NCI-H2171 treated with DMSO at 0.1 percent for 48 hours (cell line): ENCODE data around the gene KMT2D.
A peak's percentile ranks its signal among the peaks of the same experiment; 100 is the strongest.

Experiments
- DNase-seq: peaks from one replicate; lab custom pipeline; 2025; lab: John Stamatoyannopoulos, UW

KMT2D gene, protein sequence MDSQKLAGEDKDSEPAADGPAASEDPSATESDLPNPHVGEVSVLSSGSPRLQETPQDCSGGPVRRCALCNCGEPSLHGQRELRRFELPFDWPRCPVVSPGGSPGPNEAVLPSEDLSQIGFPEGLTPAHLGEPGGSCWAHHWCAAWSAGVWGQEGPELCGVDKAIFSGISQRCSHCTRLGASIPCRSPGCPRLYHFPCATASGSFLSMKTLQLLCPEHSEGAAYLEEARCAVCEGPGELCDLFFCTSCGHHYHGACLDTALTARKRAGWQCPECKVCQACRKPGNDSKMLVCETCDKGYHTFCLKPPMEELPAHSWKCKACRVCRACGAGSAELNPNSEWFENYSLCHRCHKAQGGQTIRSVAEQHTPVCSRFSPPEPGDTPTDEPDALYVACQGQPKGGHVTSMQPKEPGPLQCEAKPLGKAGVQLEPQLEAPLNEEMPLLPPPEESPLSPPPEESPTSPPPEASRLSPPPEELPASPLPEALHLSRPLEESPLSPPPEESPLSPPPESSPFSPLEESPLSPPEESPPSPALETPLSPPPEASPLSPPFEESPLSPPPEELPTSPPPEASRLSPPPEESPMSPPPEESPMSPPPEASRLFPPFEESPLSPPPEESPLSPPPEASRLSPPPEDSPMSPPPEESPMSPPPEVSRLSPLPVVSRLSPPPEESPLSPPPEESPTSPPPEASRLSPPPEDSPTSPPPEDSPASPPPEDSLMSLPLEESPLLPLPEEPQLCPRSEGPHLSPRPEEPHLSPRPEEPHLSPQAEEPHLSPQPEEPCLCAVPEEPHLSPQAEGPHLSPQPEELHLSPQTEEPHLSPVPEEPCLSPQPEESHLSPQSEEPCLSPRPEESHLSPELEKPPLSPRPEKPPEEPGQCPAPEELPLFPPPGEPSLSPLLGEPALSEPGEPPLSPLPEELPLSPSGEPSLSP (N-terminal part only)

DNA sequence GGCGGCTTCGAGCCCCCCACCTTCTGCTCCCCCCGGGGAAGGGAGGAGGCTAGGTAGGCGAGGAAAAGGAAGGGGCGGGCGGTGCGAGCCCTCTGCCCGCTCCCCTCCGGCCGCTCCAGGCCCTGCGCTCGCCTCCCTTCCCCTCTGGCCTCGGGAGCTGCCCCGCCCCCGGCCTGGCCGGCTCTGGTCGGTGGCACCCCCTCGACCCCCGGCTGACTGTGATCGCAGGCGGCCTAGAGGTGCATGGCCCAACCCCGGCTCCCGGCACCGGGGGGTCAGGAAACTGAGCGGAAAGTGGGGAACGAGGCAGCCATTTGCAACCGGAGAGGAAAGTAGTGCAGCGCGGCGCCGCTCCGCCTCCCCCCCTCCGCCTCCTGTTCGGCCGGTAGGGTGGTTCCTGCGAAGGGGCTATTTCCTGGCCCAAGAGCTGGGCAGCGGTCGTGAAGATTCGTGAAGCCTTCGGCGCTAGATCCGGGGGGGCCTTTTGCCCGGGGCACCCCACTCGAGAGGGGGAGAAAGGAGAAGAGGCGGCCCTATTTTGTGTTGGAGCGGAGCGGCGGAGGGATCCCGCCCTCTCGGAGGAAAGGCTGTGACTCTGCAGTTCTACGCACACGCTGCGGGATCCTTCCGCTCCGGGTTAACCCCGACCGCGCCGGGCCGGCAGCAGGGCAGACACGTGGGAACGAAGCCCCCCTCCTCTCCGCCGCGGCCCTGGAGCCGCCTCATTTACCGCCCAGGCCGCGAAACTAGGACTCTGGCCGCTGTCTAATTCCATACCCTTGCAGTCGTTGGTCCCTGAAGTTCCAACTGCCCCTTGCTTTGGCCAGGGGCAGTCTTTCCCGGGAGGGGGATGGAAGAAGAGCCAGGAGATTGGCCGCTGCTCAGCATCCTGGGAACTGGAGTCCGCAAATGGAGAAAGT, at the start of gene KMT2D:
TSS of gene KMT2D (minus strand) at position 558 of the 920 bp plus-strand sequence. CDS start 5,470 bp downstream, outside the sequence.
- peak; percentile 92 for DNase-seq

DNA sequence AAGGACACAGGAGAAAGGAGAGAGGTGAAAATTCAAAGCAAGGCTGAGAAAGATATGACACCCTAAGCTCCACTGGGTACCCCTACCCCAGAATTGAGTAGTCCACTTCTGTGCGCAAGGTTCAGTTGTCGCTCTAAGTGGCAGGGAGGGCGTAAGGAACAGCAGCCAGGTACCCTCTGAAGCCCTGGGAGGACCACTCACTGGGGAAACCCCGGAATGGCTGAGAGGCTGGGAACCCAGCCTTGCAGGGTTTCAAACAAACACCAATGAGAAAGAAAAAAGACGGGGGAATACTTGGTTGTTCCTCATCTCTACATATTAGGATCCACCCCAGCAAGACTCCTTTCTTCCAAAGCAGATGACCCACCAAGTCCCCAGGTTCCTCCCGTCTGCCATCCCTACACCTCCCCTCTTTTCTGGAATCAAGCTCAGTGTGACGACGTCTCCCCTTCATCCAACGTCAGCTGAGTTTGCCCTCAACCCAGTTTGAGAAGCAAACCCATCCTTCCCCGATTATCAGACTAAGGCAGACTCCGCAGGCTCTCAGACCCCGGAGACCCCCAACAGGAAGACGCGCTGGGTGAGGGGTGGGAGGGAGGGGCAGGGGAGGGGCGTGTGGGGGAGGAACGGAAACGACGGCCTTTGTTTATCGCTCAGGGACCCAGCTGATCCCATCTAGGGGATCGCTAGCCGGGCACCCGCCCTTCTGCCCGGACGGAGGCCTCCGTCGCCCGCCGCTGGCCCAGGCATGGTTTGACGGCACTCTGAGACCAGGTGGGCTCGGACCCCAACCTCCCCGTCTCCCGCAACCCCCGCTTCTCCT, 49.3 kb upstream of the KMT2D start:
- DNase-seq = peak; percentile 14

DNA sequence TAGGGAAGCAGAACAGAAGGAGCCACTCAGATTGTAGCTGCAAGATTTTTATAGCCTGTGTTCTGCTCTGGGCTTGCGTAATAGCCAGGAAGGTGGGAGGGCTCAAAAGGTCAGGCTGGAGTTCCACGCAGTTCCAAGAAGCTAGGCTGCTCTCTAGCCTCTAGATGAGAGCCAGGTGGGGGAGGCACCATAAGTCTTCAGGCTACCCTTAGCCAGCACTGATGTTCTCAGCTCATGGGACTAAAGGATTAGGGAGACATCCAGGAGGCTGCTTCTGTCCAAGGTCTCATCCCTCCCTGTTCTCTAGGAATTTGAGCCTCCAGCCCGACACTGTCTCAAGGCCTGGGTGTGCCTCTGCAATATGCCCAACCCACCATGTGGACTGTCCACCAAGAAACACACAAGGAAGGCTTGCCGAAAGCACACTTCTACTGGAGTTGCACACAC, 48.4 kb upstream of the KMT2D start:
- no peak for DNase-seq

DNA sequence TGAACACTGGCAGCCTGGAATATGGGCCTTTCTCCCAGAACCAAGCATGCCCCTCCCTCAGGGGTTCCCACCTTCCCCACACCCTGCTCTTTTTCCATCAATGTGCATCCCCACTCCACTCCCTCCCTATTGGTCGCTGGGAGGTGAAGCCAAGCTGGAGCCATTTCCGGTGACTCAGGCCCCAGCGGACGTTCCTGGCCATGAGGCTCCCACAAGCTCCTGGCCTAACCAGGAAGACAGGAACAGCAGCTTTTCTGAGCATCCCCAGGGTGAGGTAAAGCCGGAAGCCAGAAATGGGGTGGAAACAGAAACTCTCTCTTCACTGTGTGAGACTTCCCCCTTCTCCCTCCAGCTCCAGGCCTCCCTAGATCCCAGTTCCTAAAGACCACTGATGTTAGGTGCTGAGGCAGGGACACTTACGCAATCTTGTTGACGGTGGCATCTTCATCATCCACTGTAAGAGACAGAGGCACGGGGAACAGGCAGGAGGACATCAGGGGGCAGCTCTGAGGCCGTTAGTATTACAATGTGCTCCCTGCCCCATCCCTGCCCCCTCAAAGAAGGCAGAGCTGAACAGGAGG, 45.0 kb upstream of the KMT2D start:
- no peak for DNase-seq

DNA sequence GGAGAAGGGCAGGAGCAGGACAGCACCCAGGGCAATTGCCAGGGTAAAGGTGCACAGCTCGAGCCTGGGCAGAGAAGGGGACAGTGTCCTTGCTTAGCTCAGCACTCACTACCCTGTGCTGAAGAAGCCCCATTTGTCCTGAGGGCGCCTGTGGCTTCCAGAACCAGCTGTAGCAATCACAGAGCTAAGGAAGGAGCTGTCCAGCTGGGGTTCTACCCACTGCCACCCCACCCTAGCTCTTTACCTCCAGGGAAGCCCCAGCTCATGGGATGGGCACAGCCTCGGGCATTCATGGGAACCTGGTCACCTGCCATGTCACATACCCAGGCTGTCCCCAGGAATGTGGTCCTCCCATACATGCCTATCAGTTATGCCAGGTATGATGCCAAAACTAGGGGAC, 44.2 kb upstream of the KMT2D start:
- no peak for DNase-seq

DNA sequence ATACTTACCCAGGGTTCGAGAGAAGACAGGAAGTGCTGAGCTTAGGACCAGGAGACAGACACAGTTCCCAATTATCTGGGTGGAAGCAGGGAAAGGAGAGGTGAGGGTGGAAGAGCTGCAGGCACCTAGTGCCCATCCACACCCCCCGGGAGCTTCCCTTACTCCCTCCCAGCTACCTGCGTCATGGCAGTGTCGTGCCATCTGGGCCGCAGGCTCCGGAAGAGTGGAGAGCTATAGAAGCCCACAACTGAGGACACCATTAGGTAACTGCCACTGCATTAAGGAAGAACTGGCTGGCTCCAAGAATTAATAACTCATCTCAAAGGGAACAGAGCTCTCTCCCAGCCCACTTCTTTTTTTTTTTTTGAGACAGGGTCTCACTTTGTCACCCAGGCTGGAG, 39.8 kb upstream of the KMT2D start:
- no peak for DNase-seq

DNA sequence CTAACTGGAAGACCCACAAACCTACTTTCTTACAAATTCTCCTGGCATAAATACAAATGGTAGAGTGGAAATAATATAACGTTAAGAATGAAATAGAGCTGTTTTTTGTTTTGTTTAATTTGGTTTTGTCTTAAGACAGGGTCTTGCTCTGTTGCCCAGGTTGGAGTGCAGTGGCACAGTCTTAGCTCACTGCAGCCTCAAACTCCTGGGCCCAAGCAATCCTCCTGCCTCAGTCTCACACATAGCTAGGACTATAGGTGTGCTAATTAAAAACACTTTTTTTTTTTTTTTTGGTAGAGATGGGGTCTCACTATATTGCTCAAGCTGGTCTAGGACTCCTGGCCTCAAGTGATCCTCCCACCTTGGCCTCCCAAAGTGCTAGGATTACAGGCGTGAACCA, 38.1 kb upstream of the KMT2D start:
- DNase-seq = no peak

DNA sequence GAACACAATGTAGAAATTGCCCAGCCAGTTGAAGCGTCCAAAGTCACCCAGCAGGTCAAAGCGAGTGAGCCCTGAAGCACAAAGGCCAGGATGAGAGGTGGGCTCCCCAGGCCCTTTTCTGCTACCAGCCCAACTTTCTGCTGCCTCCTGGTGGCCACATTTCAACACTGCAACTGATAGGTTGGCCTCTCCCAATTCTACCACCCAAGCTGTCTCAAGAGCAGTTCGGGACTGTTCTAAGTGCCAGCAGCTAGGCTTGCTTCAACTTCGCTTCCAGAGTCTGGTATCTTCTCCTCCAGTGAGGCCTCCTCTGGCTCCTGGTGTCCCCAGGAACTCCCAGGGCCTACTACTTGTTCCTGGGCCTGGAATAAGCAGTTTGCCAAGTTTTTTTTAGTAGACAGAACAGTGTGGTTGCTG, 37.4 kb upstream of the KMT2D start:
- DNase-seq = peak; percentile 15

DNA sequence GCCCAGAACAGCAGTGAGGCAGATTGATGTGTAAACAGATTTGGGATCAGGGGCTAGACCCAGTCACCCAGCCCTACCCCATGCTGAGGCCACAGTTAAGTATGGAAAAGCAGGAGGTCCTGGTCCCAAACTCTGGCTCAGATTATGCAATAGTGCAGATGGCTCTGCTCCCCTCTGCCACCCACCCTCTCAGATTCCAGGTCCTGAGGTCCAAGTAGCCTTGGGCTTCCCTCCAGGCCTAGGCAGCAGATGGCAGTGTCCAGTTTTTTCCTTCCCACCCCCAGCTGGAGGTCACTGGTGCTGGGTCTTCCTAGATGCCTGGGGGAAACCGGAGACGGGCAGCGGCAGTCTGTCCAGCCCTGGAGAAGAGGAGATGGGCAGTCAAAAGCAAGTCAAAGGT, 36.8 kb upstream of the KMT2D start:
- DNase-seq = no peak

DNA sequence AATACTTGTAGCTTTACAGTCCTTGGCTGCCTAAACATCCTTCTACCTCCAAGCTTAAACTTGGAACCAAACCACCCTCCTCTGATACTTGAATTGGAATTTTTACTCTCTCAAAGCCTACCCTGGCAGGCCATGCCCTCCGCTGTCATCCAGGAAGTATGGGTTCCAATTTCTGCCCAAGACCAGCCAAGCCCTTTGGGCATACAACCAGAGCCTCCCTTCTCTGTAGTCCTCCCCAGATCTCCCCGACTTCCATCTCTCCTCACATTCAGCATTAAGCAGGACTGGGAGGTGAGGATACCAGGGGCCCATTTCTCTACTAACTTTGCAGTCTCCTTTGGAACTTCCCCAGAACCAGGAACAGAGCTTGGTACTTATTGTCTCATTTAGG, 34.4 kb upstream of the KMT2D start:
- no peak for DNase-seq

DNA sequence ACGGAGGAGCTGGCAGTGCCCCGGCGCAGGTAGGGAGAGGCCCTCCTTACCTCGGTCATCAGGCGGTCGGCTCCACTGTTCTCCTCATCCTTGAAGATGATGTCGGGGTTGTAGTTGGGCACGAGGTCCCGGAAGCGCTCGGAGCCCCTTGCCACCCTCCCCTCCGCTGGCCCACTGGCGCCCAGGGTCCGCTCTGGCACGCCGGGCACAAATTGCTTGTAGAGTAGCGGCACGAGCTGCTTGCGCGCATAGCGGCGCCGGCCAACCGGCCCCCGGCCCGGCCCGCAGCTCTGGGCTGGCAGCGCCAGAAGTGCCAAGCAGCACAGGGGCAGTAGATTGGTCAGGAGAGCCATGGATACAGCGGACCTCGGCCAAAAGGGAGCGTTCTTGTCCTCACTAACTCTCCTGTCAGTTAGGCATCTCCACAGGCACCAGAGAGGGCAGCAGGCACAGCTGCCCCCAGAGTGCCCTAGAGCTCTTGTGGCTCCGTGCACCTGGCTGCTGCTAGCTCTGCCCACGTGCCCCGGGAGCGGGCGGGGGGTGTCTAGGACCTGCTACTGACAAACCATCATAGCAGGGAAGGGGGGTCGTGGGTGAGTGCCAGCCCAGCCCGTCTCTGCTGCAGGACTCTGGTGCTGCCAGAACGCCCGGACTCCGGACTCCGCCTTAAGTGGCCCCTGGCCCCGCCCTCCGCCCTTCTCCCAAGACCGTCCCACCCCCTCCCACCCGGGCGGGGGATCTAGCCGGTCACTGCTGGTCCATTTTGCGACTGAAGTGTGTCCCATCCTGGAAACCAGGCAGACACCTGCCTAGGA, 33.8 kb upstream of the KMT2D start, which contains the start of gene DHH:
TSS of gene DHH (minus strand) at position 642 of the 815 bp plus-strand sequence. CDS start at position 353, 289 bp downstream.
- DNase-seq = peak; percentile 28

DNA sequence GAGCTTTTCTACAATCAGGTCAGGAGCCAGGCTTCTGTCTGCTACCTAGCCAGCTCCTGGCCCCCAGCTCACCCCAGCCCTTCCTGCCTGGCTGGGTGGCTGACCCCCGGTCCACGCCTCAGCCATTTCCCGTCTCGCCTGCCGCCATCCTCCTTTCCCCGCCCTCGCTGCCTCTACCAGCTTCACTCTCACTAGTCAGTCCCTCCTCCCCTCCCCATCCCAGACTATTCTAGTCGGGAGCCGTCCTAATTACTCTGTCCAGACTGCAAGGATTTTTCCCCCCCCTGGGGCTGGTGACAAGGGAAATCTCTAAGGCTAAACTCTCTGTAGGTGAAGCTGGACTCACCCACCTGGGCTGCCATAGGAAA, 33.2 kb upstream of the KMT2D start:
- DNase-seq = no peak

DNA sequence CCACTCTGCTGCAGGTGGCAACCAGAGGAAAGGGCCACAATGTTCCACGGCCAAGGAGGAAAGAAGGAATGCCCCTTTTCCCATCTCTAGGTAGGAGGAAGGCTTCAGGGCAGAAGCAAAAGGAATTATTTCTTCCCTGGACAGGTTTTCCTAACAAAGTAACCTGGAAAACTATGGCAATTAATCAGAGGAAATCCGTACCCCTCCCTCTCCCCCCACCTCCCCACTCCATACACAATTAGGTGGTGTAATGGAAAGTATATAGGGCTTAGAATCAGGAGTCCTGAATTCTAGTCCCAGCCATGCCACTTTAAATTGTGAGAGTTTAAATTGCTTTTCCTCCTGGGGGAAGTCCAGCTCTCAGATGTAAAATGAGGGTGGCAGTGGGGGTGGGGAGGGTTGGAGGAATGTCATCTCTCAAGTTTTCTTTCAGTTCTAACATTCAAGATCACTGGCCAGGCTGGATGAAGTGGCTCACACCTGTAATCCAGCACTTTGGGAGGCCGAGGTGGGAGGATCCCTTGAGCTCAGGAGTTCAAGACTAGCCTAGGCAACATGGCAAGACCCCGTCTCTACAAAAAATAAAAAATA, 32.3 kb upstream of the KMT2D start:
- no peak for DNase-seq

DNA sequence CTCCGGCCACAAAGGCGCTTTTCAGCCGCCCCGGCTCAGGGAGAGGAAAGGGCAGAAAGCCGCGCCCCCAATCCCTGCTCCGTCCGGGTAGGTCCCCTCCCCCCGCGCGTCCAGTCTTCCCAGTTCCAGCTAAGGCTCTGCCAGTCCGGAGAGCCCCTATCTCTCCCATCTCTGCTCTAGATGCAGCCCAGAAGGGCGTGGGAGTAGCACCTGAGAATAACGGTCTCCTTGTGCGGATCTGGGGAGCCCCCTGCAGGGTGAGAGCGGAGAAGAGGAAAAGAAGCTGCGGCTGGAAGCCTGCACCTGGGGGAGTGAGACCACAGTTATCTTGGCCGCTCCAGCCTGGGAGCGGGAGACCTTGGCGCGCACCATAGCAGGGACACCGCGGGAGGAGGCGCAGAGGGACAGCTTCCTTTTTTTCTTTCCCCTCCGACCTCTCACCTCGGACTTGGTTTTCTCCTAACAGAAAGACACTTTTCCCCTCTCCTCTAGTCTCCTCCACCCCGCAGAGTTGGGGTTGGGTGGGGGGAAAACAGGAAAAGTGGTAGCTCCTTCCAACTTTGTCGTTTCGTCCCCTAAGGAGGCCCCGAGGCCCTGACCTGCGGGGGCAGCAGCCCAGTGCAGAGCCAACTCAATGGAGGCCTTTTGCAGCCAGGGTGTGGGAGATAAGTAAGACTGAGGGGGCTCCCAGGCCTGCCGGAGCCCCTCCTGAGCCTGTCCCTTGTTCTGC, 31.7 kb upstream of the KMT2D start:
- peak; percentile 48 for DNase-seq

DNA sequence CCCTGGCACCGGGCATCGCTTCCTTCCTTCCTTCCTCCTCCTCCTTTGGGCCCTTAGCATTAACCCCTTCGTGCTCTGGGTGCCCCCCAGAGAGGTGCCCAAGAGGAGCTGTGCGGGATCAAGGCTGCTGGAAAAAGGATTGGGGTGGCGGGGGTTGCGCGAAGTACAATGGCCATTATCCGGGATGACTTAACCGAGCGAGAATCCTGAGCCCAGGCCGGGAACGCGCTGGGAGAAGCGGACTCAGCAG, 31.2 kb upstream of the KMT2D start:
- DNase-seq = no peak

DNA sequence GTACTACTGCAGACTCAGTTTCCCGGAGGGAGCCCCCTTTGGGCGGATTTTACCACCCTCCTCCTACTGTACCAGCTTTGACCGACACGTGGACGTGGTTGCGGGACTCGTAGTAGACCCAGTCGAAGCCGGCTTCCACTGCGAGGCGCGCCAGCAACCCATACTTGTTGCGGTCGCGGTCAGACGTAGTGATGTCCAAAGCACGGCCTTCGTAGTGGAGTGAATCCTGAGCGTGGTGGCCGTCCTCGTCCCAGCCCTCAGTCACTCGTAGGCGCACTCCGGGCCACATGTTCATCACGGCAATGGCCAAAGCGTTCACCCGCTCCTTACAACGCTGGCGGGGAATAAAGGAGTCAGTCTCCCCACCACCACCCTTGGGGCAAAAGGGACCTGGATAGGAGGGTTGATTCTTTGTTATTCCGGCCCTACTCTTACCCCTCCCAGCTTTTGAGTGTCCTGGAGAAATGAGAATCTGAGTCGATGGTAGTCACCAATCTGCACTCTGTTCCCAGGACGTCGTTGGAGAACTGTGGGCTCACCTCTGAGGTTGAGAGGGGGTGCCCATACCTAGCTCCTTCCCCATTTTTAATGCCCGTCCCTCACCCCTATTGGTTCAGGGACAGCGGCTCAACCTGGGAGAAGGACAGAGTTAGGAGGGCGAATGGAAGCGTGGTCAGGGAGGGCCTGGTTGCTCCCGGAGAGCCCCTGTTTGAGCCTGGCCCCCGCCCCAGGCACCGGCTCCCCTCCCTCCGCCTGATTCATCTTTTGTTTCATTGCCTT, 30.7 kb upstream of the KMT2D start:
- DNase-seq = no peak

DNA sequence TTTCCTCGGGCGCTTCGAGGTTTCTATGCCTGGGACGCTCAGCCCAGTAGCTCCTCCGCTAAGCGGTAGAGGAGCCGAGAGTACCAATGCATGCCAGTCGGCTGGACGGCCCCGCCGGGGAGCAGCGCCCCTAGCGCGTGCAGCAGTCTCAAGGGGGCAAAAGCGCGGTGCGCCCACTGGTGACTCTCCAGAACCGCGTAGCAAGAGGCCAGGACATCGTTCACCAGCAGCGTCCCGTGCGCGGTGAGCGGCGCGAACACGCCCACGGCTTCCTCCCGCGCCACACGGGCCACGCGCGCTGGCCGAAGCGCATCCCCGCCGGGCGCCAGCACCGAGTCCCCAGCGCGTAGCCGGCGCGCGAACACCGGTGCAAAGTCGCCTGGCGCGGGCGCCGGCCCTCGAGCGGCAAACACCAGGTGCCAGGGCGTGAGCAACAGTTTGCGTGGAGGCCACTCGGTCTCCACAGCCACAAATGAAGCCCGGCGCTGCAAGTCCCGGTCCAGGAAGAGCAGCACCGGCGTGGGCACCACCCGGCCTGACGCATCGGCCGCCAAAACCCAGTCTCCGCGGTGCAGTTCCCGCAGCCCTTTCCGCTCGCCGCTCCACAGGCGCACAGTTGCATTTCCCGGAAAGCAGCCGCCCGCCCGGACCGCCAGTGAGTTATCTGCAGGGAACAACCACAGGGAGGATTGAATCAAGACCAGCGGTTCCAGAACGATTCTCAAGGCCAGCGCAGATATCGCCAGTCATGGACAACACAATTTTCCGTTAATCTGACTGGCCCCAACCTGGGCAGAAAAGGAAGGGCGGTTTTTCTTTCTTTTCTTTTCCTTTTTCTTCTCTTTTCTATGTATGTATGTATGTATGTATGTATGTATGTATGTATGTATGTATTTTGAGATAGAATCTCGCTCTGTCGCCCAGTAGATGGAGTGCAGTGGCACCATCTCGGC, 29.5 kb upstream of the KMT2D start:
- DNase-seq = no peak
